GM18508 (cell line): ENCODE measurements around the gene ZNF619.

Source experiments
- ATAC-seq: cut with Tn5 transposase; IDR thresholded peaks from one replicate; pipeline ENCODE4 v1.9.1; 2021; ENCODE audit warnings: moderate number of reproducible peaks; ENCODE audit not compliant: insufficient read depth, unreplicated experiment

ZNF619 gene

DNA sequence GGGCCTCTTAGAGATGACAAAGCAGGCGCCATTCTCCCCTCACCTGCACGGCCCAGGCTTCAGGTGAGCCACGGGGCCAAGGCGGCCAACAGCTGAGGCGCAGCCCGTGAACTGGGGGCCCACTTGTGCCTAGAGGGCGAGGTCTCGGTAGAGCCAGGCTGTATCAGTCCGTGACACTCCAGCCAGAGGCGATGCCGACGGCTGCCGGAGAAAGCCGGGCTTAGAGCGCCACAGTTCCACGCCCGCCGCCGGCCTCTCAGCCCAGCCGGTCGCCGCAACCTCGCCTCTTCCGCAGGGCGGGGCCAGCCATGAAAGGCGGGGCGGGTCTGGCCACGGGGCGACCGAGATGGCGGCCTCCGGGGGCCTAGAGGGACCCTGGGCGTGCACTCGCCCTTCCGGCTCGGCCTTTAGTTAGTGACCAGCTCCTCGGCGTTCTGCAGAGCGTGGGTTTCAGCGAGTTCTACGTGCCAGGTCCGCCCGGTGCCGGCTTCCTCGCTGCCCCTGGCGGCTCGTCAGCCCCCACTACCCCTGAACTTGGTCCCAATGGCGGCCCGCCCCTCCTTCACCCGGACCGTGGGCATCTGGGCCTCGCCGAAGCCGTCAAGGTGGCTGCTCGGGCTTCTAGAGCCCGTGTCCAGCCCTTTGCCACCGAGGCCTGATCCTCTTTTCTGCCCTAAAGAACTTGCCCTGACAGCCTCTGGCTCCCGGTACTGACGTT lies 47.8 kb downstream of the ZNF619 start, which contains the start of gene ZNF621:
ZNF621 (plus strand) TSS at position 393 of the 718 bp plus-strand sequence. CDS start 881 bp downstream, outside the sequence.
- peak; percentile 72 for ATAC-seq

DNA sequence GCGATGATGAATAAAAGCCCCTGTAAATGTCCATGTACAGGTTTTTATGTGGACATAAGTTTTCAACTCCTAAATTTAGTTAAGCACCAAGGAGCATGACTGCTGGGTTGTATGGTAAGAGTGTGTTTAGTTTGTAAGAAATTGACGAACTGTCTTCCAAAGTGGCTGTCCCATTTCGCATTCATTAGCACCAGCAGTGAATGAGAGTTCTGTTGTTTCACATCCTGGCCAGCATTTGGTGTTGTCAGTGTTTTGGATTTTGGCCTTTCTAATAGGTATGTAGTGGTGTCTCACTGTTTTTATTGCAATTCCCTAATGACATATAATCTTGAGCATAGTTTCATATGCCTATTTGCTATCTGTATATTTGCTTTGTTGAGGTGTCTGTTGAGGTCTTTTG lies 51.5 kb downstream of the ZNF619 start:
- ATAC-seq: no peak

DNA sequence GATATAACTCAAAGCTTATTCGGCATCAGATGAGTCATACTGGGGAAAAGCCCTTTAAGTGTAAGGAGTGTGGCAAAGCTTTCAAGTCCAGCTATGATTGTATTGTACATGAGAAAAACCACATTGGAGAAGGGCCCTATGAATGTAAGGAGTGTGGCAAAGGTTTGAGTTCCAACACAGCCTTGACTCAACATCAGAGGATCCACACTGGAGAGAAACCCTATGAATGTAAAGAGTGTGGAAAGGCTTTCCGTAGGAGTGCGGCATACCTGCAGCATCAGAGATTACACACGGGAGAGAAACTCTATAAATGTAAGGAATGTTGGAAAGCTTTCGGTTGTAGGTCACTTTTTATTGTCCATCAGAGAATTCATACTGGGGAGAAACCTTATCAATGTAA lies 55.3 kb downstream of the ZNF619 start:
- no peak for ATAC-seq

DNA sequence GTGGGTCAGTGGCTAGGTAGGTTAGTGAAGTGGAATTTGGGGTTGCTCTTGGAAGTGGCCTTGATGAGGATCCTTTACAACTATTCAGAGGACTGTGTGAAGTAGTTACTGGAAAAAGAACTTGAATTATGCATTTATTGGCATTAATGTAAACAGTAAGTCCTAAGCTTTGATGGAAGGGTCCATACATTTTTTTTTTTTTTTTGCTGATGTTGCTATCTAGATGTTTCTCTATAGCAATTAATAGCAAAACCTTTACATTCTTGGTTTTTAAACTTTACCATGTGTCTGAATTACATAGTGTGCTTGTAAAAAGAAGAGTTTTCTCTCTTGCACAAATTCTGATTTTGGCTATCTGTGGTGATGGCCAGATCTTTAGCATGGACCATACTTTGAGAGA lies 57.4 kb downstream of the ZNF619 start:
- ATAC-seq: no peak
